Daoy (cell line): Measurements from ENCODE around the gene ENC1. TPM values are rescaled to one million over a fixed set of nuclear protein-coding genes. Genes with fewer than 3 reads are reported as not detected.

Experiments used
- DNase-seq: peaks from one replicate; pipeline ENCODE4 v3.0.0-alpha.2; 2015; ENCODE audit warnings: low read depth
- total RNA-seq: library from RNA; depleted of rRNA; stranded (reverse); fragments of >200 nt; shearing (Covaris generic); gene quantifications from 2 replicates; pipeline ENCODE4 v1.2.3, GENCODE V29; 2014

The ENC1 gene
- total RNA-seq, 1 experiment from 2014 or later = 74.6 TPM

DNA sequence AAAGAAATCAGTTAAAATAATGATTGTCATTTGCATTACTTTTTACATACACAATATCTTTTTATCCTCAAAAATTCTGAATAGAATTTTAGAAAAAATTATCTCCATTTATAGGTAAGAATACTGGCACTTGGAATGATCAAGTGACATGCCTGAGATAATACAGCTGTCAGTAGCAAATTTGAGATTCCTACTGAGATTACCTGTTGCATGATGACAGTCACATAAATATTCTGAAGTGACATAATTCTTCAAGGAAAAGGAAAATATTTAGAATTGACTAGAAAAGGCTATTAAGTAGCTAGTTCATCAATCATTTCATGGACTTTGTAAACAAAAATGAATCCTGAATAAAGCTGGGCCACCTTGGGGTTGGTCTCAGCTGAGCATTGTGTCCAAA is 15.2 kb upstream of the ENC1 start:
- no peak for DNase-seq

DNA sequence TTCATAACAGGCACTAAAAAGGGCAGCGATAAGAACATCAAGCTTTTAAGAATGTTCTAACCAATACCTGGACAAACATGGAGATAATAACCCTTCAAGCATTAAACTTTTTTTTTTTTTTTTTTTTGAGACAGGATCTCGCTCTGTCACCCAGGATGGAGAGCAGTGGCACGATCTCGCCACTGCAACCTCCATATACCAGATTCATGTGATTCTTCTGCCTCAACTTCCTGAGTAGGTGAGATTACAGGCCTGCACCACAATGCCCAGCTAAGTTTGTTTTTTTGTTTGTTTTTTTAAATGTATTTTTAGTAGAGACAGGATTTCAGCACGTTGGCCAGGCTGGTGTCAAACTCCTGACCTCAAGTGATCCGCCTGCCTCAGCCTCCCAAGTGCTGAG is 14.7 kb upstream of the ENC1 start:
- DNase-seq = no peak

DNA sequence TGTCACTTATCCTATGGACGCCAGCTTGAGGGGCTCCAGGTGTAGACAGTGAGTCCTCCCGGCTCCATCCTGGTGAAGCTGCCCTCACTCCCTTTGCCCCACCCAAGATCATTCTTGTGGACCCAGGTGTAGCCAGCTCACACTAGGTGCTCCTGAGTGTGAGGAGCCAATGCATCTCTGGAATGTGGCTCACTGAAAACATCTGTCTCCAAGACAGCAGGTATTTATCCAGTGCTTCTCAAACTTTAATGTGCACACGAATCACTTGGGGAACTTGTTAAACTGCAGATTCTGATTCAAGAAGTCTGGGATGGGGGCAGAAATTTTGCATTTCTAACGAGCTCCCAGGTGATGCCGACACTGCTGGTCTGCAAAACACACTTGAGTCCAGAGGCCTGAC is 13.5 kb upstream of the ENC1 start:
- no peak for DNase-seq

DNA sequence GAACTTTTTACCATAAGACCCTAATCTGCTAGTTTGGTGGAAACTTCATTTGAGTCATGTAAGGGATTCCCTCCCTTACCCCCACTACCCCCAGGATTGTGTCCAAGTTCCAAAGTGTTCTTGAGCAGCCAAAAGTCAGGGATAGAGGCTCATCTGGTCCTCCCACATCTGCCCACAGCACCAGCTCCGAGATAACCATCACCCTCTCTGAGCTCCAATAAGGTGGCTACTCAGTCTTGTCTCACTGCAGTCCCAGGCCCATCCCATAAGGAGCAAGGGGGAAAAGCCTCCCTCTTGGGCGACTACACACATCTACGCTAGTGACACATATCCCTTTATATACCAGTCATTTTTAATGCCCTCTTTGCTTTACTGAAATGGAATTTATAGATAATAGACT is 12.0 kb upstream of the ENC1 start:
- DNase-seq = no peak

DNA sequence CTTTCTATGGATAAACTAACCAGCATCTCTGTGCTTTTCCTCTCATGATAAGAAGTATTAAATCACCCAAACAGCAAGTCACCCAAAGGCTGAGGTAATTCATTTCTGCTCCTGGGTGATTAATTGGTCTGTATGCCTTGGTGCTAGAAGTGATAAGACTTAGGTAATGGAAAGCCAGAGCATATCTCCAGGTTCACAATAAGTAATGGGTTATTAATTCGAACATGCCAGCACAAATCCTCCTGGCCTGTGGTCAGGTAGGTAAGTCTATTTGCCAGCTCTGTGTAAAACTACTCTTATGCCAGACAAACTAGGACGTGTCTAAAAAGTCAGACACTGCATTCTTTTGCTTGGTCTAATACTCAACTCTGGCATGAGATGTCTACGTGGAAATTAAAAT is 11.2 kb upstream of the ENC1 start:
- DNase-seq = no peak

DNA sequence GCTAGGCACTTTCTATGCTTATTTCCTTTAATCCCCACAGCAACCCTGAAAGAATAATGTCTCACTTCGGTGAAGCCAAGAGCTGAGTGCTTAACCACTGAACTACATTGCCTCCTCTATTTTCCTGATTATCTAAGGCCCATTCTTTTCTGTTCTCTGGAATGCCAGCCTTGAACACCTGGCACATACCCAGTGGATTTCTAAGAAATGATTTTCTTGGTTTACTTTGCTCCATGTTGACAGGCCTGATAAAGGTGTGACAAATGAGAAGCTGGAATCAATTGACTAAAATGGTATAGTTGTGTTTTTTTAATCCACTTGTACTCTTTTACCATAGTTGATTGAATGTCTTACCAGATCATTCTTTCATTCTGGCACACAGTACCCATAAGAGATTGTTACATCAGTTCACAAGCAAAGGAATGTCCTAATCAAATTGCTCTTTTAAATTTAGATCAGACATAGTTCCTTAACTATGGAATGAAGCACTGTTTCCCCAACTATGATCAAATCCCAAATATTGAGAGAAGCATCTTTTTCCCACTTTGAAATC is 9.0 kb upstream of the ENC1 start:
- DNase-seq = no peak

DNA sequence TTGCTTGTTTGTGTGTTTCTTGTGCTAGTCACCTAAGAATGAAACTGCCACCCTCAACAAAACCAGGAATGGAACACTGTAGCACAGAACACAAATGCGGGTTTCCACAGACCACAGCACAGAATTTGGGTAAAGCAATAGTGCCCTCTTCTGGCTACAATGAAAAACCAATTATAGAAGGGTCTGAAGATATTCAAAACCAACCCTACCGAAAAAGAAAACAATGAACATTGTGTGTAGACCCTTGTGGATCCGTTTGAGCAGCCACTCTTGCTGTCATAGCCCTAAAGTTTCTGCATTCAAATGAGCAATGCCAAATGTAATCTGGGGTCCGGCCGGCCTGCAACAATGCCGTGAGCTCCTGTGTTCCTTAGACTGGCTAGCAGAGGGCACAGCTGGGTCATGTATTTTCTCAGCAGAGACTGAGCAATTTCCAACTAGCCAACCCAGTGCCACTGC is 8.3 kb upstream of the ENC1 start:
- DNase-seq = peak; percentile 63

DNA sequence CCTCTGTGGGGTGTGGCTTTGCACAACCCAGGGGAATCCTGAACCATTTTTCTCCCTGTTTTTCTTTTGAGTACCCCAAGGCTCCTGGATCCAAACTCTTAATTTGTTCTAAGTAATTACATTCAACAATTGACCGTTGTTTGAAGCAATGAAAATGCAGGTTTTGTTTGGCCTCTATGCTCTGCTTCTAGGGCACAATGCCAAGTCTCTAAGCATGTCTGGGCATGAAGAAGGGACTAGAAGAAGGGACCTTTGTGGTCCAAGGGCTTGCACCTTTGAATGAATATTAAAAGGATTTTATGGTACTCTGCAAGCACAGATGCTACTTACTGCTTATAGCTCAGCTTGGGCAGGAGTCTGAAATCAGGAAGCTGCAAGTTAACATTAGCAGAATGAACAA is 6.6 kb upstream of the ENC1 start:
- DNase-seq = no peak

DNA sequence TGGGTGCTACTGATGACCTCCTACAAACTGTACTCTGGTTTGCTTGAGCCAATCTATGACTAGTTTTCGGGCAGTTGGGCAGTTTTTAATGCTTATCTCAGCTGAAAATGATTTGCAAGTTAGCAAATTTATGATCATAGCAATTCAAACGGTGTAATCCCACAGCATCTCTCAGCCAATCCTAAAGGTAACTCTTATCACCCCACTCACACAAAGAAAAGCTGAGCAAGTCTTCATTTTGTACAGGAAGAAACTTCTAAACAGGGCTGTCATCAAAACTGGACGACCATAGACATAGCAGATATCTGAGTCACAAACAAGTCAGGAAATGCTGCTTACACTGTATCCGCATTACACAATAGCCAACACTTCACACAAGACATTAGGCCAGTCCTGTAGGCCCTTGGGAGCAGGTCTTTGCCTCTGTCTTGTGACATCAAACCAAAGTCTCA is 2.6 kb upstream of the ENC1 start:
- DNase-seq = peak; percentile 88

DNA sequence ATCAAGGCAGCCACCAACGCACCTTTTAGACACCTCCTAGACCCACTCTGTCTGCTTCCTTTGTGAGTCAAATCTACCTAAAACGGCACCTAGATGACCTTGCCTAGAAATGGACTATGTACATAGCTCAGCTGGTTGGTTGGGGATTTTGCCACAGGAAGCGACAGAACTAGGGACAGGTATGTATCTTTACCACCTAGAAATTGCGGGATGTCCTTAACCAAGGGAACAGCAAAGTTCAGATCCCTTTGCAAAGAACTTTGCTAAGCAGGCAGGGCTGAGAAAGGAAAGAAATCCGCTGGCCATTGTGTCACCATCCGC is 2.0 kb upstream of the ENC1 start:
- no peak for DNase-seq

DNA sequence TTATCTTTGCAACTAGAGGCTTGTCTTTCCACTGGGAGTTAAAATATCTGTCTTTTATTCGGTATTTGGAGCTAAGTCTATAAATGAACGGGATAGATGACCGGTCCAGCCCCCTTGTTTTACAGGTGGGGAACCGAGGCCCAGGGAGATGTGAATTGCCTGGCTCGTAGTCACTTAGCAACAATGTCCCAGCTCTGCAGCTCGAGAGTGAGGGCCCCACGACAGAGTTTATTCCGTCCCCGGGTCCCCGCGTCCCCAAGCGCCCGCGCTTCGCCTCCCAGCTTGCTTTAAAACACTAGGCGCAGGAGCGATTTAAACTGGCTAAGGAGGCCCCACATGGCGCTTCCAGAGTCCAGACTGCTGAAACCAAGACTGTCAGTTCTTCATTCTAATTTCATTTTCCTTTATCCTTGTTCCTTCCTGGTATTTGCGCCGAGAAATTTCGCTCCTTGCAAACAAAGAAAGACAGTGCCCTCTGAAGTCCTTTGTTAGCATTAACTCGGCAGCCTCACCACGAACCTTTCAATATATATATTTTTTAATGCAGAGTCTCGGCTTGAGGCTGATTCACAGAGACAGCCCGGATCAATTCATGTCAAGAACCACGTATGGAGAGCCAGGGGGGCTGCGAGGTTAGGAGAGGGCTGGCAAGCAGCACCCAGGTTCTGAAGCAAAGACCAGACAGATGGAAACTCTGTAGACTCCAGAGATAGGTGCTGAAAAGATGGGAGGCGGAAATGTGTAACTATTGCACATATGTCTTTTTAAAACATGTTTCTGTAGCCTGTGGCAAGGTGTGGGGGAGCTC is 1.4 kb upstream of the ENC1 start:
- DNase-seq = peak; percentile 85

DNA sequence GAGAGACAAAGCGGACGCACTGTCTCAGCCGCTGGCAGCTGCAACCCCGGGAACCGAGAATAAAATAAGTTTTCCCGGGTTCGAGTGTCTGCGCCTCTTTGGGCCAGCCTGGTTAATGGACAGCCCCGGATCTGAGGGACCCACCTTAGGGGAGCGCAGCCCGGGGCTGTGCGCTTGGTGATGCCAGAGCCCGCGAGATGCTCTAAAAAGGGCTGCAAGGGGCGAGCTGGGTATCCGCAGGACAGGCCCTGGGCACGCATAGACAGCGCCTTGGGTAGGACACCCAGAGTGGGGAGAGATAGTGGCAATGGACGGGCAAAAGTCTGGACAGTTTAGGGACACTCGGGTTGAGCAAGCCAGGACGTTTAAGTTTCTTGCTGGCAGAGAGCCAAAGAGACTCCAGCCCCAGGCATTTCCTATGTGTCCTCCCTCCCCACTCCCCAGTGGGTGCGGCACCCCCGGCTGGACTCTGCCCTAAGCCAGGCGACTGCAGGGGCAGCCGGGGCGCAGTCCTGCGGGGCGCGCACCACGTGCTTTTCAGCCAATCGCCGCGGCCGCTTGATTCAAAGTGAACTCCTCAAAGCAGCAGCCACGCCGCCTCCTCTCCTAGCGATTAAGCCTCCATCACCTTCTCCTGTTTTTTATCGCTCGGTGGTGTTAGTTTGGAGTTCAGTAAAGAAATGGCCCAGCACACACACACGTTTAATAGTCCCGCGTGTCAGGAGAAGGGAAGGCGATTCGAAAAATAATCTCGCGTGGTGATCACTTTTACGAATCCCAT is 616 bp upstream of the ENC1 start:
- DNase-seq = peak; percentile 92

DNA sequence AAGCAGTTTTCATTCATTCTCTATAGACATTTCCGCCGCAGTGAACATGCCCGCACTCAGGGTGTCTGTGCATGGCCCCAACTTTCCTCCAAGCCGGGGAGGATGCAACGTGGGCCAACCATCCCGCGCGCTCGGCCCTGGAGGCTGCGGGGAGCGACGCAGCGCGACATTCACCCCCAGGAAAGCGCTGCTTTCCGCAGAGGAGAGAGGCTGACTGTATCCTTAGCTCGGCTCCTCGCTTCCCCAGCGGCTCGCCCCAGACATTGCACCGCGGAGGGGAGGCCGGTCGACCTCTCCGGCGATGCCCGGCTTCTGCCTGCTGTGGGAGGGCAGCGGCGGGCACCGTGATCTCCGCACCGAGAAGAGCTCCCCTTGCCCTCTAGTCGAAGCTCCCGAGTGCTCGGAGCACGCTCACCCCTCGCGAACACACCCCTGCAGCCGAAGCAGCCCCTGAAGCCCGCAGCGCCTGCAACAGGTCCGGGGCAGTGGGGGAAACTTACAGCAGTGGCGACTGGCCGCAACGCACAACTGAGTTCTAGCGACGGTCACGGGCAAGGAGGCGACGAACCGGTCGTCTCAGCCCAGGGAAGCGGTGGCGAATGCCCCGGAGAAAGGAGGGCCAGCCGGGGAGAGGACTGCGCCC is 600 bp downstream of the ENC1 start:
- peak; percentile 49 for DNase-seq

DNA sequence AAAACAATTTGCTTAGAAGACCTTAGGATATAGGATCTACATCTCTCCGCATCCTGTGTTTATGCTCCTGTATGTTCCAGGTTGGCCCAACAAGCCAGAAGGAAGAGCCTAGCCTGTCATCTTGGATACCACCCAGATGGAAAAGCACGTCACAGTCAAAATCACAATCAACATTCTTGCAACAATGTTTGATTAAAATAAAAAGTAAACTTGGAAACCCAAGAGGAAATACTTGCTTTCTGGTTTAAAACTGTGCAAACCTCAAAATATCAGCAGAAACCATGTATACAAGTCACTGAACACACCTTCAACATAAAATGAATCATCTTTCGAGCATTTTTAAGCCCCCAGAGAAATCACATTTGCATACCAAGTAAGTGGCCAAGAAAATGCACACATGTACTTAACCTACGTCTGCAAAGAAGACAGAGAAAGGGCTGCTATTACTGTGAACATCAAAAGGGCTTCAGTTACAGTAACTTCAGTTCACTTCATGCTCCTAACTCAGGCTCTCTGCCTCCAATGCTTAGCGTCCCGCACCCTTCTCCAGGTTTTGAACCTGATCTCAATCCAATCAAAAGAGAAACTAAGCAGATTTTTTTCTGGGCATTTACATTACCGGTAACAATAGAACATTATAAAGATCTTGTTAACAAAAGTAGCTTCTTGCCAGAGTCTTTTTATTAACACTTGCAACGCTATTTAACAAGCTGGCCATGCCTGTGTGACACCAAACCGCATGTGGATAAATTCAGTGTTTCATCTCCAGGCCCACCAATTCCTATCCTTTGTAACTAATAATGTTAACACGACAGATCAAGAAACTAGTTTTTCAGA is 1.3 kb downstream of the ENC1 start:
- DNase-seq = peak; percentile 45

DNA sequence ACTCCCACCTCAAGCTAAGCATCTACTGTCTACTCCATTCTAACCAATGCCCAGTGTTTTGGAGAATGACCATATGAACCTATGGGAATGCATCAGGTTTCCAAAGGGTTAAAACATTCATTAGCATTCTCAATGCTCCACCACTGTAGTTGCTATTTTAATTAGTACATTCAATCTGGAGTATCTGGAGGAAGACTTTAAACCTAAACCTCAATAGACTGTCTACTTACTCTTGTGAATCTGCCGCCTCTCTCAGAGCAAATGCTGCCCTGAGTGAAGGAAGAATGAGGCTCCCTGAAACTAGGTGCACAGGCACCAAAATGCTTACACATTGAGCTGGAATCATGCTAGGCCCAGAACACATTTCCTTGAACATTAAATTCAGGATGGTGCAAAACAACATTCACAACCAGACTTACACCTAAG is 2.0 kb downstream of the ENC1 start:
- DNase-seq = no peak

DNA sequence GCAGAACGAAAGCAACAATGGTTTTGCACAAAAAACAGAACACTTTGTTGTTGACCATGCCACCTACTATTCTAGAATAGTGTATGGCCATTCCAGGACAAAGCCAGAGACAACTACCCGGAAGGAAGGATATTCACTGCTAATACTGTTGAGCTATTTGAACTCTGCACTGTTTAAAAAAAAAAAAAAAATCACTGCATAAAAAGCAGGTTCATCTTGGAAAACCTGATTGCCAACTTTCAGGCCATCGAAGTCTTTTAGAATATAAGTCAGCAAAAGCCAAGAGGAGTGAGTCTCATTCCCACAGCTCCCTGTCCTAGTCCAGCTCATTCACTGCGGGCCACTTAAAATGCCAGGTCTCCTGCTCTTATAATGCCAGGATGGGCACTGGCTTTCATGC is 4.0 kb downstream of the ENC1 start:
- DNase-seq = no peak

DNA sequence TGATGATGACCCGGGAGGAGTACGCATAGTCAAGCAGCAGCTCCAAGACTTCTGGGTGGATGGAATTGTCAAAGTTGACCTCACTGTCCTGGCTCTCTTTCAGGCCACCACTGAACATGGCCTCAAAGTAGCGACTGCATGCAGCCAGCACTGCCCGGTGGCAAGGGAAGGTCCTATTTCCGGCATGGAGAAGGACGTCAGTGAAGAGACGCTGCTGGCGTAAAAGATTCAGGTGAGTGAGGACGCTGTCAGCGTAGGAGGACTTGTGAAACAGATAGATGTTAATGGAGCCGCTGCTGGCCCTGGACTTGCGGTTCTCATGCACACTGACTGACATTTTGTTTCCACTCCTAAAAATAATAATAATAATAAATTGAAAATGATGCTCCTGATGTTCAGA is 4.4 kb downstream of the ENC1 start:
- no peak for DNase-seq

DNA sequence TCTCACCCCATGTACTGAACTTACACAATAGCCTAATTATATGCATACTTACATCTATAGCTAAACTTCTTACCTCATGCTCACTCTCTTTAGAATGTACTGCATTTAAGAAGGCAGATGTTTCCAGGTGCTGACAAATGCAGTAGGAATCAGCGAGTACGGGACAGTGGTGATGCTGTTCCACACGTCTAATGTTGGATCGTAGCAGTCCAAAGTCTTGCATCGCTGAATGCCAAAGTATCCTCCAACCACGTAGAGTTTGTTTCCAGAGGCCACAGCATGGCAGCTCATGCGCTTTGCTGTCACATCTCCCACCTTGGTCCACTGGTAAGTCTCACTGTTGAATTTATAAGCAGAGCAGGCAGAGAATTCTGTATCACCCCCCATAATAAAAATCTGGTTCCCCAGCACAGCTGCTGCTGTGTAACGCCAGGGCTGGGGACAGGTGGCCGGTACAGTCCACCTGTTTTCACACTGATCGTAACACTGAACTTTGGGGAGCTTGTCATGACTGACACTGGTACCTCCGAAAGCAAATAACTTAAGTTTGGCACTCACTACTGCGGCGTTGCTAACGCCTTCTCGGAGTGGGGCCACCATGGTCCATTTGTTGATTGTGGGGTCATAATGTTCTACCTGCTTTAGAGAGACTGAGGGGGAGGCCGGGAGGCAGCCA is 5.8 kb downstream of the ENC1 start:
- DNase-seq = no peak

DNA sequence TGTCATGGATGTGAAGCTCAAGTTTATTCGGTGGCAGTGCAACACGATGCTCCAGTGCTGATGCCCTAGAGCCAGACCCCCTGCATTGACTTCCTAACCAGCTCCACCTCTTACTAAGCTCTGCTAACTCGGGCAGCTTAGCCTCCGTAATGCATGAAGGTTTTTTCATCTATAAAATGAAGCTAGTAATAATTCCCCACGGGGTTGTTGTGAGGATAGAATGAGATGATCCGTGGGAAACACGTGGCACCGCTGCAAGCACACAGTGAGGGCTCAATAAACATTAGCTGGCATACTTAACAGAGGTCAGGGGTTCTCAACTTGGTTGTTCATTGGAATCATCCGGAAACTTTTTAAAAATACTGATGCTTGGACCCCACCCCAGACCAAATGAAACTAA is 6.8 kb downstream of the ENC1 start:
- no peak for DNase-seq

DNA sequence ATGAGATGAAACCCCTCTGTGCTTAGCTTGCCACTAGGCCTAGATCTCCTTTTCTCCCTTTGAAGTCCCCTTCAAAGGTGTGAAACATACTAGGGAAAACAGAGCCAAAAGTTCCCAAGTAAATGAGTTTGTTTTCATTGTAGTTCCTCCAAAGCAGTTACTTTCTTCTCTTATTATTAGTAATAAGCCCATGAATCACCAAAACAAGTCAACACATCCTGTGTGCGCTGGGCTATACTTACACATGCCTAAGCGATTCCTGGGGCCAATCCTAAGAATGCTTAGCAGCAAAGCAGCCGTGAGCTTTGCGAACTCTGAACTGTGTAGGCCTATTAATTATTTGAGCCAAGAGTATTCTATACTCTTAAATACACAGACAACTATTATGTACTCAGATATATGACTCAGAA is 7.6 kb downstream of the ENC1 start:
- peak; percentile 36 for DNase-seq
